ENCODE measurements around the gene MTOR. TPM values are rescaled to one million over a fixed set of nuclear protein-coding genes. Genes with fewer than 3 reads are reported as not detected.

The MTOR gene
- polyA plus RNA-seq, 1 experiment: 27.7 TPM

DNA sequence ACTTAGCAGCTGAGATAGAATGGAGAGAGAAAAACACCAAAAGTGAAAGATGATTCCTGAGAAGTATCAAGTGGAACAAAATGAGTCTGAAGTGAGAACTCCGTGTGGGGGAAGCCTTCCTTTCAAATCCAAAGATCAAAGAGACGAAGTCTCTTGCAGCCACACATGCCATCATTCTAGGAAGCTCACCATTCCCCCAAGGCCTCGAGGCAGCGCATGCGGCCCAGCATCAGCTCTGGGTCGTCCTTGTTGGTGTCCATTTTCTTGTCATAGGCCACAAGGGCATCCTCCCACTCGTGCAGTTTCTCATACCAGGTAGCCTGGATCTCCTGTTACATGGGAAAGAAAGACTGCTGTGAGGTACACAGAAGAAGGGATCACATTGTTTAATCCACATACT lies 105.4 kb downstream of the MTOR start:
- ChIA-PET POLR2A (no interaction called here), CTCF (interaction anchor here (1.6 kb wide), 1 partner anchor 119 kb away, joined by 5 read pairs; no protein-coding TSS in a partner anchor)
- Histone ChIP-seq H3K27me3 (ENCODE audit: control insufficient read depth, insufficient read depth, low read length) (no peaks in the 10 kb centered on the region), H3K9me3 (ENCODE audit: control insufficient read depth, insufficient read depth, low read length) (no peaks in the 10 kb centered on the region), H3K4me3 (ENCODE audit: low read depth, low read length) (no peak overlapping the region), H3K27ac (ENCODE audit: low read depth, low read length) (no peak overlapping the region)
- TF ChIP-seq CTCF (IDR thresholded peaks at IDR 0.05; ENCODE audit: low read depth, low read length): no peak
- no peak for DNase-seq (ENCODE audit: low read depth, low spot score)

- Histone ChIP-seq H3K27ac (ENCODE audit: low read depth, low read length) (no peak overlapping the region), H3K27me3 (ENCODE audit: control insufficient read depth, insufficient read depth, low read length) (no peaks in the 10 kb centered on the region), H3K4me3 (ENCODE audit: low read depth, low read length) (no peak overlapping the region), H3K9me3 (ENCODE audit: control insufficient read depth, insufficient read depth, low read length) (no peaks in the 10 kb centered on the region)
- POLR2A ChIA-PET: no interaction called here
- CTCF ChIA-PET: interaction anchor here (1.6 kb wide), 1 partner anchor 119 kb away, joined by 5 read pairs; no protein-coding TSS in a partner anchor
- TF ChIP-seq CTCF (IDR thresholded peaks at IDR 0.05; ENCODE audit: low read depth, low read length): no peak
- DNase-seq (ENCODE audit: low read depth, low spot score): no peak
These were observed 105.9 kb downstream of the MTOR start for GRCh38 chr1:11156441-11156840.

DNA sequence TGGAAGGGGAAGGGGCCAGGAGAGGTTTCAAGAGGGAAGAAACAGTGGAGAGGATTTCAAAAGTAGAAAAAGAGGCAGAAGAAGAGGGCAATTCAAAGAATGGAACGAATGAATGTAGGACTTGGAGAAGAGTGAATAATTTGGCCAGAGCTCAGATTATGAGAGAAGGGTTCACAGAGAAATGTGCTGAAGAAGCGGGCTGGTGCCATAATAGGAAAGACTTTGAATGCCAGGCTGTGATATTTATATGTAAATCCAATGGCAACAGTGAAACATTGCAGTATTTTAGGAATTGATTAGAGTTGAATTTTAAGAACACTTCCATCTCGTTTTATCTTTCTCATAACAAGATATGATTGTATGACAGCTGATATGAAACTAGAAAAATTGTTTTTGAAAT lies 109.2 kb downstream of the MTOR start:
- ChIA-PET POLR2A (no interaction called here), CTCF (no interaction called here)
- no peak for TF ChIP-seq CTCF (IDR thresholded peaks at IDR 0.05; ENCODE audit: low read depth, low read length)
- no peak overlapping the region for H3K4me3 ChIP-seq (ENCODE audit: low read depth, low read length)
- DNase-seq (ENCODE audit: low read depth, low spot score): no peak
- H3K27me3 ChIP-seq (ENCODE audit: control insufficient read depth, insufficient read depth, low read length): no peaks in the 10 kb centered on the region
- no peak overlapping the region for H3K27ac ChIP-seq (ENCODE audit: low read depth, low read length)
- no peaks in the 10 kb centered on the region for H3K9me3 ChIP-seq (ENCODE audit: control insufficient read depth, insufficient read depth, low read length)

DNA sequence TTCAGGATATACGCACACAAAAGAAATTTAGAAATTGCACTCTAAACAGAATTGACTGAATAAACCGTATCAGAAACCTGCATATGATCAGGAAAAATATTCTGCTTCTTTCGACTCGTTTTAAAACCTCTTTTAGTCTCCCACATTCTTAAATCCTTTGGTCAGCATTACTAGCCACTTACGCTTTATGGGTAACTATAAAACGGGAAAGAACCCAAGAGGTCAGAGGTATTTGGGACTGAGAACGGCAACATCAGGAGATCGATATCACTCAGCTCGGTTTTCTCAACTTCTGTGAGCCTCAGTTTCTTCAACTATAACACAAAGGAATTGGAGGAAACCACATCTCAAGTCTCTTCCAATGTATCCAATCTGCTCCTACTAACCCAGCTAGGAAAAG lies 109.6 kb downstream of the MTOR start:
- H3K27ac ChIP-seq (ENCODE audit: low read depth, low read length): no peak overlapping the region
- no peaks in the 10 kb centered on the region for H3K9me3 ChIP-seq (ENCODE audit: control insufficient read depth, insufficient read depth, low read length)
- no peak for TF ChIP-seq CTCF (IDR thresholded peaks at IDR 0.05; ENCODE audit: low read depth, low read length)
- POLR2A ChIA-PET: no interaction called here
- DNase-seq (ENCODE audit: low read depth, low spot score): no peak
- no peak overlapping the region for H3K4me3 ChIP-seq (ENCODE audit: low read depth, low read length)
- CTCF ChIA-PET: no interaction called here
- no peaks in the 10 kb centered on the region for H3K27me3 ChIP-seq (ENCODE audit: control insufficient read depth, insufficient read depth, low read length)

GRCh38 chr1:11151826-11152612 lies 110.3 kb downstream of the MTOR start:
- H3K9me3 ChIP-seq (ENCODE audit: control insufficient read depth, insufficient read depth, low read length): no peaks in the 10 kb centered on the region
- no peak for DNase-seq (ENCODE audit: low read depth, low spot score)
- TF ChIP-seq CTCF (IDR thresholded peaks at IDR 0.05; ENCODE audit: low read depth, low read length): no peak
- H3K27me3 ChIP-seq (ENCODE audit: control insufficient read depth, insufficient read depth, low read length): no peaks in the 10 kb centered on the region
- no peak overlapping the region for H3K4me3 ChIP-seq (ENCODE audit: low read depth, low read length)
- ChIA-PET CTCF (interaction anchor here (1.2 kb wide), 1 partner anchor 90 kb away, joined by 3 read pairs; no protein-coding TSS in a partner anchor), POLR2A (no interaction called here)
- H3K27ac ChIP-seq (ENCODE audit: low read depth, low read length): no peak overlapping the region
